Smooth muscle cell (in vitro differentiated cells): Measurements from ENCODE around the gene C1QTNF8. TPM values are rescaled to one million over a fixed set of nuclear protein-coding genes. Genes with fewer than 3 reads are reported as not detected.
A peak's percentile ranks its signal among the peaks of the same experiment; 100 is the strongest.

Experiments used
- DNase-seq: peaks from one replicate; lab custom pipeline; 2025; ENCODE audit not compliant: unreplicated experiment; lab: John Stamatoyannopoulos, UW
- H2AFZ ChIP-seq: fragments of 200-600 bp; sonication (generic); 2 replicates; pipeline ENCODE4 v1.6.0; 2016; ENCODE audit warnings: antibody characterized with exemption, low read depth, mild to moderate bottlenecking
- H3F3A ChIP-seq: fragments of 200-600 bp; sonication (generic); 2 replicates; pipeline ENCODE4 v1.6.0; 2017; ENCODE audit warnings: antibody characterized with exemption, low read depth
- H3K27ac ChIP-seq: fragments of 200-600 bp; sonication (generic); 2 replicates; pipeline ENCODE4 v1.5.1; 2016; ENCODE audit warnings: low read depth, mild to moderate bottlenecking
- H3K27me3 ChIP-seq: fragments of 200-600 bp; sonication (generic); 2 replicates; pipeline ENCODE4 v1.6.1; 2016; ENCODE audit warnings: low read depth, mild to moderate bottlenecking
- H3K36me3 ChIP-seq: fragments of 200-600 bp; sonication (generic); 2 replicates; pipeline ENCODE4 v1.5.1; 2016; ENCODE audit warnings: low read depth
- H3K4me1 ChIP-seq: fragments of 200-600 bp; sonication (generic); 2 replicates; pipeline ENCODE4 v1.5.1; 2016; ENCODE audit warnings: low read depth
- H3K4me2 ChIP-seq: fragments of 200-600 bp; sonication (generic); 2 replicates; pipeline ENCODE4 v1.6.0; 2016; ENCODE audit warnings: mild to moderate bottlenecking
- H3K4me3 ChIP-seq: fragments of 200-600 bp; sonication (generic); 2 replicates; pipeline ENCODE4 v1.5.1; 2016; ENCODE audit warnings: mild to moderate bottlenecking
- H3K79me2 ChIP-seq: fragments of 200-600 bp; sonication (generic); 2 replicates; pipeline ENCODE4 v1.6.0; 2016; ENCODE audit warnings: low read depth, mild to moderate bottlenecking
- H3K9ac ChIP-seq: fragments of 200-600 bp; sonication (generic); 2 replicates; pipeline ENCODE4 v1.6.0; 2016; ENCODE audit warnings: low read depth
- H3K9me3 ChIP-seq: fragments of 200-600 bp; sonication (generic); replicated peaks from 2 replicates; pipeline ENCODE4 v1.5.1; 2016; ENCODE audit warnings: low read depth
- H4K20me1 ChIP-seq: fragments of 200-600 bp; sonication (generic); 2 replicates; pipeline ENCODE4 v1.6.0; 2016; ENCODE audit warnings: low read depth
- whole genome bisulfite sequencing: methylation state at CpG from one replicate; pipeline ENCODE4 v1.1.7; 2016; ENCODE audit warnings: low lambda C conversion rate; 5-methylcytosine and 5-hydroxymethylcytosine counted together
- polyA plus RNA-seq: library from polyadenylated mRNA; unstranded; fragments of >200 nt; fragmentation: Nextera tagmentation; extraction: Ambion mirVana; gene quantifications from 2 replicates; pipeline ENCODE4 v1.2.1, GENCODE V29; 2016
- total RNA-seq: library from RNA; depleted of rRNA; stranded (reverse); fragments of >200 nt; gene quantifications from 2 replicates; pipeline ENCODE4 v1.2.3, GENCODE V29; 2014
- TF ChIP-seq, protein P1 (sequence below): fragments of 200-600 bp; sonication (generic); IDR thresholded peaks from 2 replicates; pipeline ENCODE4 v1.5.1; 2017; ENCODE audit warnings: borderline replicate concordance, mild to moderate bottlenecking, antibody characterized with exemption; ENCODE audit not compliant: insufficient read depth, poor library complexity, severe bottlenecking

Gene C1QTNF8
- total and polyA plus RNA-seq, 2 experiments from 2014 or later, result not detected

DNA sequence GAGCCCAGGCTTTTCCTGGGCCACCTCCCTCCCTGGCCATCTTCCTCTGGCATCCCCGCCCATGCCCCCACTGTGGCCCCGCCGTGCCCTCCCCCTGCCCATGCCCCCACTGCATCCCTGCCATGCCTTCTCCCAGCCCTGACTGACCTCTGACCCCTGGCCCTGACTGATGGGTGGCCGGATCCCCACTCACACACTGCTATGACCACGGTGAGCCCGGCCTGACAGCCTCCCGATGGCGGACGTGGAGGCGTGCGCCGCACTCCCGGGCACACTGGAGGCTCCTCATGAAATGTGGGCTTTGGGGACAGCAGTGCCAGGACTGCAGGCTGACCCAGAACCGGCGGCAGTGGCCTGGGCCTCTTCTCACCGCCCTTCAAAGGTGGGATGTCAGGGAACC is 10.6 kb upstream of the C1QTNF8 start:
- no peaks in the 10 kb centered on the region for H3K79me2 ChIP-seq
- TF ChIP-seq, protein P1, sequence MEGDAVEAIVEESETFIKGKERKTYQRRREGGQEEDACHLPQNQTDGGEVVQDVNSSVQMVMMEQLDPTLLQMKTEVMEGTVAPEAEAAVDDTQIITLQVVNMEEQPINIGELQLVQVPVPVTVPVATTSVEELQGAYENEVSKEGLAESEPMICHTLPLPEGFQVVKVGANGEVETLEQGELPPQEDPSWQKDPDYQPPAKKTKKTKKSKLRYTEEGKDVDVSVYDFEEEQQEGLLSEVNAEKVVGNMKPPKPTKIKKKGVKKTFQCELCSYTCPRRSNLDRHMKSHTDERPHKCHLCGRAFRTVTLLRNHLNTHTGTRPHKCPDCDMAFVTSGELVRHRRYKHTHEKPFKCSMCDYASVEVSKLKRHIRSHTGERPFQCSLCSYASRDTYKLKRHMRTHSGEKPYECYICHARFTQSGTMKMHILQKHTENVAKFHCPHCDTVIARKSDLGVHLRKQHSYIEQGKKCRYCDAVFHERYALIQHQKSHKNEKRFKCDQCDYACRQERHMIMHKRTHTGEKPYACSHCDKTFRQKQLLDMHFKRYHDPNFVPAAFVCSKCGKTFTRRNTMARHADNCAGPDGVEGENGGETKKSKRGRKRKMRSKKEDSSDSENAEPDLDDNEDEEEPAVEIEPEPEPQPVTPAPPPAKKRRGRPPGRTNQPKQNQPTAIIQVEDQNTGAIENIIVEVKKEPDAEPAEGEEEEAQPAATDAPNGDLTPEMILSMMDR, result no peak
- WGBS, result 91% methylated on average over 9 of the region's 16 CpGs
- H3K4me2 ChIP-seq, result no peak overlapping the region
- H3K9ac ChIP-seq, result no peak overlapping the region
- no peaks in the 10 kb centered on the region for H3F3A ChIP-seq
- no peak overlapping the region for H3K27ac ChIP-seq
- H3K4me3 ChIP-seq, result no peak overlapping the region
- DNase-seq, result no peak
- H3K9me3 ChIP-seq, result no peaks in the 10 kb centered on the region
- H3K27me3 ChIP-seq, result peaks cover 8% of the 10 kb centered on the region
- H2AFZ ChIP-seq, result no peak overlapping the region
- peaks cover 5% of the 10 kb centered on the region for H3K4me1 ChIP-seq
- H4K20me1 ChIP-seq, result no peaks in the 10 kb centered on the region
- no peaks in the 10 kb centered on the region for H3K36me3 ChIP-seq

DNA sequence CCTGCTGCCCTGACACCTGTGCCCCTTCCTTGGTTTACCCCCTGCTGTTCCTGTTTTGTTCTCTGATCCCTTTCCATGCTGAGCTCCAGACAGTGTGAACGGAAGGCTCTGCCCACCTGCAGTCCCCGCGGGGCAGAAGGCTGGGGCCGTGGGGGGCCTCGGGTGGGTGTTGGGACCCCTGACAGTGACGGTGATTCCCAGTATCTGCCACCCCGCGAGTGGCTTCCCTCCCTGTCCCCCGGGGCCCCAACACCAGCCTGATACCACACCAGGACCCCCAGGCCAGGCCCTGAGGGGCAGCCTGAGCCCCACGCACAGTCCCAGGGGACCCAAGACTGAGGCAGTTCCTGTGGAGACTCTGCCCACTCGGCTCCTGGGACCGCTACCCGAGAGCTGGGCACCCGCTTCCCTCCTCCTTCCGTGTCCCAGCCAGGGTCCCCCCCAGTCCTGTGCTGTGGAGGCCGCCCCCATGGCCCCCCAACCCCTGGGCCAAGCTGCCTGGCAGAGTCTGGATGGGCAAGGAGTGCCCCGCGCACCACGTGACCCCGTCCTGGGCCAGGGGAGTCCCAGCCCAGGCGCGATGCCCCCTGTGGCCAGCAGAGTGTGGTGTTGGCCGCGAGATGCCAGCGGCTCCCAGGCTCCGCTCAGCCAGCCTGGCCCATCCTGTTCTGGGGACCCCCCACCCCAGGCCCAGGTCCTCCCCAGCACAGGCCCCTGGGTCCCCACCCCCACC is 10.0 kb upstream of the C1QTNF8 start:
- Histone ChIP-seq H4K20me1 (no peaks in the 10 kb centered on the region), H3K9me3 (no peaks in the 10 kb centered on the region), H3K4me2 (no peak overlapping the region), H2AFZ (no peak overlapping the region), H3K4me1 (peaks cover 5% of the 10 kb centered on the region), H3K79me2 (no peaks in the 10 kb centered on the region), H3K27me3 (peaks cover 8% of the 10 kb centered on the region), H3F3A (no peaks in the 10 kb centered on the region), H3K36me3 (no peaks in the 10 kb centered on the region), H3K9ac (no peak overlapping the region), H3K27ac (no peak overlapping the region), H3K4me3 (no peak overlapping the region)
- peak; percentile 39 for DNase-seq
- 70% methylated on average over 12 of the region's 26 CpGs for WGBS
- TF ChIP-seq, protein P1, result peak; percentile 97

DNA sequence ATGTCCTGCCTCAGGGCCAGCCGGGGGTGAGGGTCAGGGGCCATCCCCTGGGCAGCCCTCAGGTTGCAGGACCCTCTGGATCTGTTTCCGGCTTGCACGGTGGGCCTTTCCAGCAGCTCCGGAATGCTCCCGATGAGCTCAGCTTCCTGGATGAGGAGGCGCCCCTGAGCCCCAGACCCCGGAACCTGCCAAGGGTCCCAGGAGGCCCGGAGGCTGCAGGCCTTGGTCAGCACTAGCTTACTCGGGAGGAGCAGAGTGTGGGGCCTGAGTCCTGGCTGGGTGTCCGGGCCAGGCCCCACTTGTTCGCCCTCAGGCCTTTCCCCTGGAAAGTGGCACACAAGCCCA is 7.6 kb upstream of the C1QTNF8 start:
- H3K27me3 ChIP-seq, result peaks cover 6% of the 10 kb centered on the region
- no peak overlapping the region for H3K27ac ChIP-seq
- no peak overlapping the region for H3K4me3 ChIP-seq
- TF ChIP-seq, protein P1, result no peak
- no peaks in the 10 kb centered on the region for H3K79me2 ChIP-seq
- H2AFZ ChIP-seq, result no peak overlapping the region
- H3K9me3 ChIP-seq, result no peaks in the 10 kb centered on the region
- no peaks in the 10 kb centered on the region for H3K36me3 ChIP-seq
- no peak overlapping the region for H3K9ac ChIP-seq
- H4K20me1 ChIP-seq, result no peaks in the 10 kb centered on the region
- 69% methylated on average over 11 of the region's 11 CpGs for WGBS
- H3F3A ChIP-seq, result no peaks in the 10 kb centered on the region
- no peak overlapping the region for H3K4me2 ChIP-seq
- H3K4me1 ChIP-seq, result peaks cover 11% of the 10 kb centered on the region
- no peak for DNase-seq
